ENCODE results near the gene SLC22A23.

DNA sequence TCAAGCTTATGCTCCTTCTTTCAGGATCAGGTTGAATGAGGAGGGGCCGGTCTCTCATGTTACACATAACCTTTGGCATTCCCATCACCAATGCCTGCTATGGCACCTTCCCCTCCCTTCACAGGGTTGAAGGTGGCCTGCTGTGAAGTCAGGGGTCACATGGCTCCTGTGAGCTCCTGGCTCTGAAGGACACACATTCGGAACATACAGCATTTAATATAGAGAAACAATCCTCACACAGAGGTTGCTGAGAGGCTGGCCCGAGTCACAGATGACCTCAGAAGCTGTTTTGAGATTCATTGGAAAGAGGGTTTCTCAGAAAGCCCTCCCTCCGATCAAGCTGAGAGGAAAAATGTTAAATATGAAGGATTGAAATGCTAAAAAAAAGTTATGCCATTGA, 116.0 kb downstream of the SLC22A23 start:
- TF ChIP-seq, protein P1, sequence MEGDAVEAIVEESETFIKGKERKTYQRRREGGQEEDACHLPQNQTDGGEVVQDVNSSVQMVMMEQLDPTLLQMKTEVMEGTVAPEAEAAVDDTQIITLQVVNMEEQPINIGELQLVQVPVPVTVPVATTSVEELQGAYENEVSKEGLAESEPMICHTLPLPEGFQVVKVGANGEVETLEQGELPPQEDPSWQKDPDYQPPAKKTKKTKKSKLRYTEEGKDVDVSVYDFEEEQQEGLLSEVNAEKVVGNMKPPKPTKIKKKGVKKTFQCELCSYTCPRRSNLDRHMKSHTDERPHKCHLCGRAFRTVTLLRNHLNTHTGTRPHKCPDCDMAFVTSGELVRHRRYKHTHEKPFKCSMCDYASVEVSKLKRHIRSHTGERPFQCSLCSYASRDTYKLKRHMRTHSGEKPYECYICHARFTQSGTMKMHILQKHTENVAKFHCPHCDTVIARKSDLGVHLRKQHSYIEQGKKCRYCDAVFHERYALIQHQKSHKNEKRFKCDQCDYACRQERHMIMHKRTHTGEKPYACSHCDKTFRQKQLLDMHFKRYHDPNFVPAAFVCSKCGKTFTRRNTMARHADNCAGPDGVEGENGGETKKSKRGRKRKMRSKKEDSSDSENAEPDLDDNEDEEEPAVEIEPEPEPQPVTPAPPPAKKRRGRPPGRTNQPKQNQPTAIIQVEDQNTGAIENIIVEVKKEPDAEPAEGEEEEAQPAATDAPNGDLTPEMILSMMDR (IDR thresholded peaks at IDR 0.05) = no peak
- TF ChIP-seq POLR2A (IDR thresholded peaks at IDR 0.05) = no peak

Data from adrenal gland (tissue), 5 donors.